Hepatocyte (in vitro differentiated cells): ENCODE data around the gene FCRL6.

ENCODE experiments used
- EZH2 ChIP-seq: fragments of 200-600 bp; sonication (generic); IDR thresholded peaks from 2 replicates; pipeline ENCODE4 v1.6.1; 2016; ENCODE audit warnings: antibody characterized with exemption, mild to moderate bottlenecking, borderline replicate concordance
- EZH2phosphoT487 ChIP-seq: fragments of 200-600 bp; sonication (generic); IDR thresholded peaks from one replicate; pipeline ENCODE4 v1.6.1; 2018; ENCODE audit warnings: antibody characterized with exemption, mild to moderate bottlenecking, low read depth, moderate library complexity; ENCODE audit not compliant: unreplicated experiment, severe bottlenecking
- TF ChIP-seq, protein P1 (sequence below): fragments of 200-600 bp; sonication (generic); IDR thresholded peaks from 2 replicates; pipeline ENCODE4 v1.5.1; 2016; ENCODE audit warnings: antibody characterized with exemption, mild to moderate bottlenecking; ENCODE audit not compliant: poor library complexity

DNA sequence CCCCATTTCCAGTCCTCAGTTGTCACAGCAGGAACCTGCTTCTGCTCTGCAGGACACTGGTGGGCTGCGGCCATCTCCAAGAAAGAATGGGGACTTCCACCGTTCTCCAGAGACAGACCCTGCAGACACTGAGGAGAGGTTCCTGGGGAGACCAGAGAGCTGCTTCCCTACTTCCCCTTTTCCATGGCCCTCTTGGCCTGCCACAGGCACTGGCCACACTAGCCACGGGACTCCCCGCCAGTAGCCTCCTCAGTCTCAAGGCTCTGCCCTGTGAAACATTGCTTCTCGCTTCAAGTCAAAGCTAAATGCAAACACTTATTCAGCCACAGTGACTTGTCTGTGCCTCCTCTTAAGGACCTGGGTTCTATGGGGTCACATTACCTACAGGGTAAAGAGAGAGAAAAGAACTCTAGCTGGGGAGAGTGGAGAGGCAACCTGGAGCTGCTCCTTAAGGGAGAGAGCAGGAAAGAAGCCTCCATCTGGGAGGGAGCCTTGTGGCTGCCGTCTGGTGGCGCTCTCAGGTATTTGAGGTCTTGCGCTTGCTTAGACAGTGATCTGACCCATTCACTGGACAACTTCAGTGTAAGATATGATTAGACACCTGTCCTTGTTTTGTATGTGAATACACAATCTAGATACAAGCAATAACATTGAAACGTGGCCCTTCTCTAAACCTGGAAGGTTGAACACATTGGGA, 19.2 kb downstream of the FCRL6 start:
- TF ChIP-seq, protein P1, sequence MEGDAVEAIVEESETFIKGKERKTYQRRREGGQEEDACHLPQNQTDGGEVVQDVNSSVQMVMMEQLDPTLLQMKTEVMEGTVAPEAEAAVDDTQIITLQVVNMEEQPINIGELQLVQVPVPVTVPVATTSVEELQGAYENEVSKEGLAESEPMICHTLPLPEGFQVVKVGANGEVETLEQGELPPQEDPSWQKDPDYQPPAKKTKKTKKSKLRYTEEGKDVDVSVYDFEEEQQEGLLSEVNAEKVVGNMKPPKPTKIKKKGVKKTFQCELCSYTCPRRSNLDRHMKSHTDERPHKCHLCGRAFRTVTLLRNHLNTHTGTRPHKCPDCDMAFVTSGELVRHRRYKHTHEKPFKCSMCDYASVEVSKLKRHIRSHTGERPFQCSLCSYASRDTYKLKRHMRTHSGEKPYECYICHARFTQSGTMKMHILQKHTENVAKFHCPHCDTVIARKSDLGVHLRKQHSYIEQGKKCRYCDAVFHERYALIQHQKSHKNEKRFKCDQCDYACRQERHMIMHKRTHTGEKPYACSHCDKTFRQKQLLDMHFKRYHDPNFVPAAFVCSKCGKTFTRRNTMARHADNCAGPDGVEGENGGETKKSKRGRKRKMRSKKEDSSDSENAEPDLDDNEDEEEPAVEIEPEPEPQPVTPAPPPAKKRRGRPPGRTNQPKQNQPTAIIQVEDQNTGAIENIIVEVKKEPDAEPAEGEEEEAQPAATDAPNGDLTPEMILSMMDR: no peak
- TF ChIP-seq EZH2phosphoT487 (no peak), EZH2 (no peak)
